Measurements from ENCODE around the gene GRIP2.

- no peak for TF ChIP-seq CTCF (conservative IDR thresholded peaks at IDR 0.05; ENCODE audit: low read depth, low read length)
- TF ChIP-seq POLR2A (IDR thresholded peaks at IDR 0.05; ENCODE audit: low read depth, low read length): no peak
- TF ChIP-seq RFX5 (IDR thresholded peaks at IDR 0.05; ENCODE audit: low read depth, low read length): no peak
- TF ChIP-seq CEBPB (IDR thresholded peaks at IDR 0.05; ENCODE audit: low read depth, low read length): no peak
- no peak for TF ChIP-seq BHLHE40 (IDR thresholded peaks at IDR 0.05; ENCODE audit: low read depth, low read length)
- TF ChIP-seq MAZ (IDR thresholded peaks at IDR 0.05; ENCODE audit: borderline replicate concordance, low read depth, low read length): no peak
- TF ChIP-seq, protein P1, sequence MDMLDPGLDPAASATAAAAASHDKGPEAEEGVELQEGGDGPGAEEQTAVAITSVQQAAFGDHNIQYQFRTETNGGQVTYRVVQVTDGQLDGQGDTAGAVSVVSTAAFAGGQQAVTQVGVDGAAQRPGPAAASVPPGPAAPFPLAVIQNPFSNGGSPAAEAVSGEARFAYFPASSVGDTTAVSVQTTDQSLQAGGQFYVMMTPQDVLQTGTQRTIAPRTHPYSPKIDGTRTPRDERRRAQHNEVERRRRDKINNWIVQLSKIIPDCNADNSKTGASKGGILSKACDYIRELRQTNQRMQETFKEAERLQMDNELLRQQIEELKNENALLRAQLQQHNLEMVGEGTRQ (IDR thresholded peaks at IDR 0.05; ENCODE audit: low read depth, low read length): no peak
- no peak for TF ChIP-seq FOS (IDR thresholded peaks at IDR 0.05; ENCODE audit: low read depth, low read length)
- TF ChIP-seq RCOR1 (IDR thresholded peaks at IDR 0.05; ENCODE audit: insufficient replicate concordance, low read length): no peak
These were observed 43.5 kb upstream of the GRIP2 start for GRCh38 chr3:14583548-14584091.

Data from IMR-90 (cell line).